HEK293 (cell line): ENCODE measurements around the gene LRRC10B.

Experiments
- KLF1 ChIP-seq: fragments of 450-650 bp; formaldehyde crosslinking; IDR thresholded peaks from 2 replicates; pipeline ENCODE4 v1.5.1; 2016; ENCODE audit warnings: missing biosample characterization, missing genetic modification characterization
- MYNN ChIP-seq: fragments of 450-650 bp; formaldehyde crosslinking; IDR thresholded peaks from 2 replicates; pipeline ENCODE4 v1.5.1; 2016; ENCODE audit warnings: missing biosample characterization, missing genetic modification characterization, borderline replicate concordance
- SALL2 ChIP-seq: fragments of 450-650 bp; formaldehyde crosslinking; IDR thresholded peaks from 2 replicates; pipeline ENCODE4 v1.5.0; 2017; ENCODE audit warnings: missing biosample characterization, mild to moderate bottlenecking, missing genetic modification characterization, borderline replicate concordance
- ZNF10 ChIP-seq: fragments of 450-650 bp; formaldehyde crosslinking; IDR thresholded peaks from 2 replicates; pipeline ENCODE4 v1.5.1; 2017; ENCODE audit warnings: missing biosample characterization, missing genetic modification characterization
- ZNF132 ChIP-seq: fragments of 450-650 bp; formaldehyde crosslinking; IDR thresholded peaks from 2 replicates; pipeline ENCODE4 v1.5.1; 2017; ENCODE audit warnings: missing biosample characterization, missing genetic modification characterization, borderline replicate concordance
- ZNF146 ChIP-seq: fragments of 450-650 bp; formaldehyde crosslinking; IDR thresholded peaks from 2 replicates; pipeline ENCODE4 v1.5.1; 2016; ENCODE audit warnings: missing biosample characterization, missing genetic modification characterization
- ZNF23 ChIP-seq: fragments of 450-650 bp; formaldehyde crosslinking; IDR thresholded peaks from 2 replicates; pipeline ENCODE4 v1.5.1; 2016; ENCODE audit warnings: missing biosample characterization, missing genetic modification characterization, borderline replicate concordance
- ZNF292 ChIP-seq: fragments of 450-650 bp; formaldehyde crosslinking; IDR thresholded peaks from 2 replicates; pipeline ENCODE4 v1.5.1; 2016; ENCODE audit warnings: low read depth, missing biosample characterization, missing genetic modification characterization, borderline replicate concordance
- ZNF423 ChIP-seq: fragments of 450-650 bp; formaldehyde crosslinking; IDR thresholded peaks from 2 replicates; pipeline ENCODE4 v1.5.1; 2016; ENCODE audit warnings: missing biosample characterization, missing genetic modification characterization
- ZNF555 ChIP-seq: fragments of 450-650 bp; formaldehyde crosslinking; conservative IDR thresholded peaks from 2 replicates; pipeline ENCODE4 v1.5.1; 2017; ENCODE audit warnings: missing biosample characterization, mild to moderate bottlenecking, missing genetic modification characterization, inconsistent platforms
- ZNF585B ChIP-seq: fragments of 450-650 bp; formaldehyde crosslinking; IDR thresholded peaks from 2 replicates; pipeline ENCODE4 v1.5.1; 2016; ENCODE audit warnings: missing biosample characterization, missing genetic modification characterization
- ZNF639 ChIP-seq: fragments of 450-650 bp; formaldehyde crosslinking; IDR thresholded peaks from 2 replicates; pipeline ENCODE4 v1.5.1; 2016; ENCODE audit warnings: missing biosample characterization, missing genetic modification characterization
- TF ChIP-seq, protein P1 (sequence below): fragments of 450-650 bp; formaldehyde crosslinking; IDR thresholded peaks from 2 replicates; pipeline ENCODE4 v1.5.1; 2016; ENCODE audit warnings: missing biosample characterization, missing genetic modification characterization
- TF ChIP-seq, protein P2 (sequence below): fragments of 450-650 bp; formaldehyde crosslinking; IDR thresholded peaks from 2 replicates; pipeline ENCODE4 v1.5.1; 2016; ENCODE audit warnings: missing biosample characterization, missing genetic modification characterization

- TF ChIP-seq ZNF423 (no peak), MYNN (tag by site-specific recombination) (no peak), ZNF585B (tag by site-specific recombination) (no peak), ZNF639 (tag by site-specific recombination) (no peak), SALL2 (tag by site-specific recombination) (no peak), ZNF555 (no peak), ZNF132 (tag by site-specific recombination) (no peak), ZNF10 (no peak), ZNF292 (tag by site-specific recombination) (no peak), ZNF146 (tag by site-specific recombination) (no peak), ZNF23 (tag by site-specific recombination) (no peak), KLF1 (tag by site-specific recombination) (no peak)
- TF ChIP-seq, protein P1, sequence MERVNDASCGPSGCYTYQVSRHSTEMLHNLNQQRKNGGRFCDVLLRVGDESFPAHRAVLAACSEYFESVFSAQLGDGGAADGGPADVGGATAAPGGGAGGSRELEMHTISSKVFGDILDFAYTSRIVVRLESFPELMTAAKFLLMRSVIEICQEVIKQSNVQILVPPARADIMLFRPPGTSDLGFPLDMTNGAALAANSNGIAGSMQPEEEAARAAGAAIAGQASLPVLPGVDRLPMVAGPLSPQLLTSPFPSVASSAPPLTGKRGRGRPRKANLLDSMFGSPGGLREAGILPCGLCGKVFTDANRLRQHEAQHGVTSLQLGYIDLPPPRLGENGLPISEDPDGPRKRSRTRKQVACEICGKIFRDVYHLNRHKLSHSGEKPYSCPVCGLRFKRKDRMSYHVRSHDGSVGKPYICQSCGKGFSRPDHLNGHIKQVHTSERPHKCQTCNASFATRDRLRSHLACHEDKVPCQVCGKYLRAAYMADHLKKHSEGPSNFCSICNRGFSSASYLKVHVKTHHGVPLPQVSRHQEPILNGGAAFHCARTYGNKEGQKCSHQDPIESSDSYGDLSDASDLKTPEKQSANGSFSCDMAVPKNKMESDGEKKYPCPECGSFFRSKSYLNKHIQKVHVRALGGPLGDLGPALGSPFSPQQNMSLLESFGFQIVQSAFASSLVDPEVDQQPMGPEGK = no peak
- TF ChIP-seq, protein P2, sequence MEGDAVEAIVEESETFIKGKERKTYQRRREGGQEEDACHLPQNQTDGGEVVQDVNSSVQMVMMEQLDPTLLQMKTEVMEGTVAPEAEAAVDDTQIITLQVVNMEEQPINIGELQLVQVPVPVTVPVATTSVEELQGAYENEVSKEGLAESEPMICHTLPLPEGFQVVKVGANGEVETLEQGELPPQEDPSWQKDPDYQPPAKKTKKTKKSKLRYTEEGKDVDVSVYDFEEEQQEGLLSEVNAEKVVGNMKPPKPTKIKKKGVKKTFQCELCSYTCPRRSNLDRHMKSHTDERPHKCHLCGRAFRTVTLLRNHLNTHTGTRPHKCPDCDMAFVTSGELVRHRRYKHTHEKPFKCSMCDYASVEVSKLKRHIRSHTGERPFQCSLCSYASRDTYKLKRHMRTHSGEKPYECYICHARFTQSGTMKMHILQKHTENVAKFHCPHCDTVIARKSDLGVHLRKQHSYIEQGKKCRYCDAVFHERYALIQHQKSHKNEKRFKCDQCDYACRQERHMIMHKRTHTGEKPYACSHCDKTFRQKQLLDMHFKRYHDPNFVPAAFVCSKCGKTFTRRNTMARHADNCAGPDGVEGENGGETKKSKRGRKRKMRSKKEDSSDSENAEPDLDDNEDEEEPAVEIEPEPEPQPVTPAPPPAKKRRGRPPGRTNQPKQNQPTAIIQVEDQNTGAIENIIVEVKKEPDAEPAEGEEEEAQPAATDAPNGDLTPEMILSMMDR = no peak
Measured at GRCh38 chr11:61538636-61538961, 30.1 kb downstream of the LRRC10B start.
